Prostate gland (tissue), 2 donors: ENCODE results near the gene TIGD1.

Experiments
- CTCF ChIP-seq, 4 experiments: fragments of 200-600 bp in 2 of 4; fragments of 450-650 bp in 2 of 4; sonication (generic) in 2 of 4; IDR thresholded peaks; 1 replicate in 3 of 4; 2 replicates in 1 of 4; pipeline ENCODE4 v1.5.1; 2016 to 2019; ENCODE audit warnings: antibody characterized with exemption in 4 of 4, mild to moderate bottlenecking in 2 of 4, moderate library complexity in 2 of 4
- POLR2A ChIP-seq: fragments of 450-650 bp; IDR thresholded peaks from one replicate; pipeline ENCODE4 v1.6.1; 2016; ENCODE audit warnings: antibody characterized with exemption, mild to moderate bottlenecking
- POLR2AphosphoS5 ChIP-seq: sonication (generic); formaldehyde crosslinking; IDR thresholded peaks from one replicate; pipeline ENCODE4 v1.6.1; 2017; ENCODE audit warnings: antibody characterized with exemption

- TF ChIP-seq CTCF (IDR thresholded peaks at IDR 0.05) (no peak), POLR2A (no peak), POLR2AphosphoS5 (no peak)
Observed at GRCh38 chr2:232505856-232506255, 44.5 kb downstream of the TIGD1 start.
